K562 (cell line): ENCODE results near the gene LCP2.

ENCODE experiments used
- CTCF ChIP-seq, 3 experiments: IDR thresholded peaks in 2 of 3; conservative IDR thresholded peaks in 1 of 3; 2 replicates each; pipeline ENCODE4 v1.5.1; 2011 to 2012; ENCODE audit warnings: low read length in 3 of 3, mild to moderate bottlenecking in 3 of 3, control low read depth in 2 of 3, improper control_type of control experiment in 1 of 3, inconsistent platforms in 1 of 3, low read depth in 1 of 3, mixed read lengths in 1 of 3, moderate library complexity in 1 of 3; ENCODE audit not compliant: insufficient read depth in 2 of 3
- GABPA ChIP-seq: fragments of 200-800 bp; sonication (Bioruptor generic); conservative IDR thresholded peaks from 2 replicates; pipeline ENCODE4 v1.6.1; 2016; ENCODE audit warnings: low read depth, missing genetic modification characterization, missing compliant biosample characterization
- POLR2A ChIP-seq: fragments of 450-650 bp; conservative IDR thresholded peaks from 2 replicates; pipeline ENCODE4 v1.6.1; 2016
- RAD21 ChIP-seq, 2 experiments: fragments of 250-450 bp in 1 of 2; fragments of 450-650 bp in 1 of 2; sonication (Bioruptor Pico) in 1 of 2; formaldehyde crosslinking in 1 of 2; IDR thresholded peaks in 1 of 2; conservative IDR thresholded peaks in 1 of 2; 2 replicates each; pipeline versions ENCODE4 v1.4.0 to v1.8.0; 2020 to 2022; ENCODE audit warnings: mild to moderate bottlenecking in 2 of 2, moderate library complexity in 1 of 2

GRCh38 chr5:170339780-170340167 is 42.2 kb upstream of the LCP2 start:
- TF ChIP-seq RAD21 (CRISPR knock-in tag; conservative IDR thresholded peaks at IDR 0.05 in 1 of 2, IDR thresholded peaks at IDR 0.05 in 1 of 2) (no peak), CTCF (IDR thresholded peaks at IDR 0.05 in 2 of 3, conservative IDR thresholded peaks at IDR 0.05 in 1 of 3; ENCODE audit: insufficient read depth in 2 of 3, low read depth in 1 of 3, low read length in 3 of 3) (no peak), POLR2A (no peak), GABPA (tag) (no peak)
